Naive B cell (primary cell): ENCODE measurements around the gene P2RY6. TPM values are rescaled to one million over a fixed set of nuclear protein-coding genes. Genes with fewer than 3 reads are reported as not detected.

Experiments used
- ATAC-seq, 2 donors: fragments of 150-1000 bp; cut with Tn5 transposase; 2 replicates each; pipeline ENCODE4 v1.10.0; 2021; ENCODE audit warnings: low read depth in 2 of 2, mild to moderate bottlenecking in 2 of 2, moderate library complexity in 2 of 2
- DNase-seq: peaks from one replicate; pipeline ENCODE4 v3.0.0; 2022
- H3K27ac Mint-ChIP-seq, 6 donors: one replicate each; pipeline ENCODE4 v1.8.0; 2020 to 2022; ENCODE audit warnings: mild to moderate bottlenecking in 6 of 6, mixed read lengths in 6 of 6, moderate library complexity in 5 of 6, inconsistent platforms in 2 of 6
- H3K27me3 Mint-ChIP-seq, 3 donors: one replicate each; pipeline ENCODE4 v1.8.0; 2021 to 2022; ENCODE audit warnings: mixed read lengths in 3 of 3, mild to moderate bottlenecking in 1 of 3
- H3K36me3 Mint-ChIP-seq, 2 donors: one replicate each; pipeline ENCODE4 v1.8.0; 2020 to 2022; ENCODE audit warnings: mixed read lengths in 2 of 2, inconsistent platforms in 1 of 2, mild to moderate bottlenecking in 1 of 2
- H3K4me1 Mint-ChIP-seq, 3 donors: one replicate each; pipeline ENCODE4 v1.8.0; 2020 to 2022; ENCODE audit warnings: mixed read lengths in 3 of 3, inconsistent platforms in 1 of 3, mild to moderate bottlenecking in 1 of 3, moderate library complexity in 1 of 3
- H3K4me3 Mint-ChIP-seq, 8 donors: one replicate each; pipeline ENCODE4 v1.8.0; 2020 to 2022; ENCODE audit warnings: mild to moderate bottlenecking in 8 of 8, mixed read lengths in 8 of 8, moderate library complexity in 8 of 8, inconsistent platforms in 2 of 8
- H3K9me3 Mint-ChIP-seq, 7 donors: one replicate each; pipeline ENCODE4 v1.8.0; 2020 to 2022; ENCODE audit warnings: mixed read lengths in 7 of 7, mild to moderate bottlenecking in 5 of 7, inconsistent platforms in 2 of 7, moderate library complexity in 1 of 7
- polyA plus RNA-seq, 6 donors: library from polyadenylated mRNA; unstranded; fragments of 300-500 nt; fragmentation: Illumina TruSeq; gene quantifications; one replicate each; pipeline ENCODE4 v1.2.3, GENCODE V29; 2021; ENCODE audit warnings: low read depth in 6 of 6

The P2RY6 gene
- polyA plus RNA-seq, 6 donors from 2014 or later = not detected

- Mint-ChIP-seq H3K4me3 (peak overlapping the region in 6 of 8 donors; percentile 15 to 75 (median 50)), H3K27ac (no peak overlapping the region), H3K27me3 (peaks cover 13 to 27% (median 18%) of the 10 kb centered on the region in 3 donors), H3K4me1 (peaks cover 11 to 23% (median 17%) of the 10 kb centered on the region in 3 donors), H3K9me3 (no peaks in the 10 kb centered on the region), H3K36me3 (peaks cover 0 to 8% of the 10 kb centered on the region in 2 donors)
- DNase-seq (no peak), ATAC-seq (no peak)
These were observed 37.1 kb downstream of the P2RY6 start for GRCh38 chr11:73308961-73309919.

DNA sequence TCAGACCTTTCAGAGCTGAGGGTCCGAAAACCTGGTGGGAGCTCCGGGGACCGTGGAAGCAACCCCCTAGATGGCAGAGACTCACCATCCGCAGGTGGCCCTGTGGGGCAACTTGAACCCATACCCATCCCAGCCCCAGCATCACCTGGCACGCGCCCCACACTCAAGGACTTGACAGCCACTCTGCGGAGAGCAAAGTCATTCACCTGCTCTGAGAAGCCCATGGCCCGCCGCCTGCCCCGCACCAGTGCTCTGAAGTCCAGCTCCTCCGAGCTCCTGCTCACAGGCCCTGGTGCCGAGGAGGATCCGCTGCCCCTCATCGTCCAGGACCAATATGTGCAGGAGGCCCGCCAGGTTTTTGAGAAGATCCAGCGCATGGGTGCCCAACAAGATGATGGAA lies 37.9 kb downstream of the P2RY6 start:
- ATAC-seq (no peak), DNase-seq (no peak)
- Mint-ChIP-seq H3K4me3 (peak overlapping the region in 4 of 8 donors; percentile 33 to 58 (median 52)), H3K4me1 (peaks cover 11 to 26% (median 17%) of the 10 kb centered on the region in 3 donors), H3K27me3 (peaks cover 7 to 29% (median 18%) of the 10 kb centered on the region in 3 donors), H3K9me3 (no peaks in the 10 kb centered on the region), H3K36me3 (peaks cover 0 to 8% of the 10 kb centered on the region in 2 donors), H3K27ac (peak overlapping the region in 1 of 6 donors; percentile 22)

DNA sequence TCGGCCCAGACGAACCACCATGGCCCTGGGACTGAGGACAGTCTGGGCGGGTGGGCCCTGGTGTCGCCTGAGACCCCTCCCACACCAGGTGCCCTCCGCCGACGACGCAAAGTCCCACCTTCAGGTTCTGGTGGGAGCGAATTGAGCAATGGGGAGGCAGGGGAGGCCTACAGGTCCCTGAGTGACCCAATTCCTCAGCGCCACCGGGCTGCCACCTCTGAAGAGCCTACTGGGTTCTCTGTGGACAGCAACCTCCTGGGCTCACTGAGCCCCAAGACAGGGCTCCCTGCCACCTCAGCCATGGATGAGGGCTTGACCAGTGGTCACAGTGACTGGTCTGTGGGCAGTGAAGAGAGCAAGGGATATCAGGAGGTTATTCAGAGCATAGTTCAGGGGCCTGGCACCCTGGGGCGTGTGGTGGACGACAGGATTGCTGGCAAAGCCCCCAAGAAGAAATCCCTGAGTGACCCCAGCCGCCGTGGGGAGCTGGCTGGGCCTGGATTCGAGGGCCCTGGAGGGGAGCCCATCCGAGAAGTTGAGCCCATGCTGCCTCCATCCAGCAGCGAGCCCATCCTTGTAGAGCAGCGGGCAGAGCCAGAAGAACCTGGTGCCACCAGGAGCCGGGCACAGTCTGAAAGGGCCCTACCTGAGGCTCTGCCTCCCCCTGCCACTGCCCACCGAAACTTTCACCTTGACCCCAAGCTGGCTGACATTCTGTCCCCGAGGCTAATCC lies 38.7 kb downstream of the P2RY6 start:
- H3K27me3 Mint-ChIP-seq = peaks cover 7 to 21% (median 12%) of the 10 kb centered on the region in 3 donors
- peaks cover 8 to 26% (median 14%) of the 10 kb centered on the region in 3 donors for H3K4me1 Mint-ChIP-seq
- no peak overlapping the region for H3K27ac Mint-ChIP-seq
- peaks cover 0 to 8% of the 10 kb centered on the region in 2 donors for H3K36me3 Mint-ChIP-seq
- H3K9me3 Mint-ChIP-seq = no peaks in the 10 kb centered on the region
- peak overlapping the region in 1 of 8 donors; percentile 35 for H3K4me3 Mint-ChIP-seq
- DNase-seq (no peak), ATAC-seq (no peak)

DNA sequence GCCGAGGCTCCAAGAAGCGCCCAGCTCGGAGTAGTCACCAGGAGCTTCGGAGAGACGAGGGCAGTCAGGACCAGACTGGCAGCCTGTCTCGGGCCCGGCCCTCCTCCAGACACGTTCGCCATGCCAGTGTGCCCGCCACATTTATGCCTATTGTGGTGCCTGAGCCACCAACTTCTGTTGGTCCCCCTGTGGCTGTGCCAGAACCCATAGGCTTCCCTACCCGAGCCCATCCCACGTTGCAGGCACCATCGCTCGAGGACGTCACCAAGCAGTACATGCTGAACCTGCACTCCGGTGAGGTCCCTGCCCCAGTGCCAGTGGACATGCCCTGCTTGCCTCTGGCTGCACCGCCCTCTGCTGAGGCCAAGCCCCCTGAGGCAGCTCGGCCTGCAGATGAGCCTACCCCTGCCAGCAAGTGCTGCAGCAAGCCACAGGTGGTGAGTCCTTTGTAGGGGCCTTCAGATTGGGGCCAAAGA lies 39.3 kb downstream of the P2RY6 start:
- DNase-seq (no peak), ATAC-seq (no peak)
- H3K36me3 Mint-ChIP-seq = peaks cover 0 to 8% of the 10 kb centered on the region in 2 donors
- peaks cover 10 to 21% (median 12%) of the 10 kb centered on the region in 3 donors for H3K27me3 Mint-ChIP-seq
- H3K9me3 Mint-ChIP-seq = no peaks in the 10 kb centered on the region
- H3K4me3 Mint-ChIP-seq = no peak overlapping the region
- H3K27ac Mint-ChIP-seq = no peak overlapping the region
- peaks cover 8 to 23% (median 10%) of the 10 kb centered on the region in 3 donors for H3K4me1 Mint-ChIP-seq

- H3K9me3 Mint-ChIP-seq = no peaks in the 10 kb centered on the region
- H3K36me3 Mint-ChIP-seq = peaks cover 0 to 6% of the 10 kb centered on the region in 2 donors
- peaks cover 4 to 17% (median 5%) of the 10 kb centered on the region in 3 donors for H3K4me1 Mint-ChIP-seq
- peaks cover 7 to 19% (median 11%) of the 10 kb centered on the region in 3 donors for H3K27me3 Mint-ChIP-seq
- peak overlapping the region in 1 of 6 donors; percentile 18 for H3K27ac Mint-ChIP-seq
- ATAC-seq = no peak
- DNase-seq = no peak
- H3K4me3 Mint-ChIP-seq = peak overlapping the region in 1 of 8 donors; percentile 12
These were observed 39.9 kb downstream of the P2RY6 start for GRCh38 chr11:73312036-73312435.

GRCh38 chr11:73312851-73313327 lies 40.8 kb downstream of the P2RY6 start:
- no peaks in the 10 kb centered on the region for H3K36me3 Mint-ChIP-seq
- H3K27me3 Mint-ChIP-seq = peaks cover 0 to 14% (median 7%) of the 10 kb centered on the region in 3 donors
- H3K9me3 Mint-ChIP-seq = no peaks in the 10 kb centered on the region
- H3K4me1 Mint-ChIP-seq = peaks cover 0 to 12% (median 0%) of the 10 kb centered on the region in 3 donors
- H3K27ac Mint-ChIP-seq = no peak overlapping the region
- ATAC-seq (no peak), DNase-seq (no peak)
- H3K4me3 Mint-ChIP-seq = no peak overlapping the region

GRCh38 chr11:73313652-73314051 lies 41.5 kb downstream of the P2RY6 start:
- no peak overlapping the region for H3K27ac Mint-ChIP-seq

GRCh38 chr11:73314117-73314961 lies 42.2 kb downstream of the P2RY6 start:
- ATAC-seq (peak in 1 of 2 donors; percentile 16), DNase-seq (no peak)
- Mint-ChIP-seq H3K36me3 (no peaks in the 10 kb centered on the region), H3K9me3 (no peaks in the 10 kb centered on the region), H3K27ac (peak overlapping the region in 1 of 6 donors; percentile 8), H3K4me3 (no peak overlapping the region), H3K4me1 (peaks cover 0 to 12% (median 0%) of the 10 kb centered on the region in 3 donors), H3K27me3 (peaks cover 6 to 15% (median 9%) of the 10 kb centered on the region in 3 donors)

More at GRCh38 chr11:73313652-73314051, 41.5 kb downstream of the P2RY6 start:
- peaks cover 0 to 12% (median 0%) of the 10 kb centered on the region in 3 donors for H3K4me1 Mint-ChIP-seq
- ATAC-seq (peak in 1 of 2 donors; percentile 28), DNase-seq (no peak)
- no peaks in the 10 kb centered on the region for H3K36me3 Mint-ChIP-seq
- no peaks in the 10 kb centered on the region for H3K9me3 Mint-ChIP-seq
- peaks cover 0 to 14% (median 7%) of the 10 kb centered on the region in 3 donors for H3K27me3 Mint-ChIP-seq
- H3K4me3 Mint-ChIP-seq = no peak overlapping the region

DNA sequence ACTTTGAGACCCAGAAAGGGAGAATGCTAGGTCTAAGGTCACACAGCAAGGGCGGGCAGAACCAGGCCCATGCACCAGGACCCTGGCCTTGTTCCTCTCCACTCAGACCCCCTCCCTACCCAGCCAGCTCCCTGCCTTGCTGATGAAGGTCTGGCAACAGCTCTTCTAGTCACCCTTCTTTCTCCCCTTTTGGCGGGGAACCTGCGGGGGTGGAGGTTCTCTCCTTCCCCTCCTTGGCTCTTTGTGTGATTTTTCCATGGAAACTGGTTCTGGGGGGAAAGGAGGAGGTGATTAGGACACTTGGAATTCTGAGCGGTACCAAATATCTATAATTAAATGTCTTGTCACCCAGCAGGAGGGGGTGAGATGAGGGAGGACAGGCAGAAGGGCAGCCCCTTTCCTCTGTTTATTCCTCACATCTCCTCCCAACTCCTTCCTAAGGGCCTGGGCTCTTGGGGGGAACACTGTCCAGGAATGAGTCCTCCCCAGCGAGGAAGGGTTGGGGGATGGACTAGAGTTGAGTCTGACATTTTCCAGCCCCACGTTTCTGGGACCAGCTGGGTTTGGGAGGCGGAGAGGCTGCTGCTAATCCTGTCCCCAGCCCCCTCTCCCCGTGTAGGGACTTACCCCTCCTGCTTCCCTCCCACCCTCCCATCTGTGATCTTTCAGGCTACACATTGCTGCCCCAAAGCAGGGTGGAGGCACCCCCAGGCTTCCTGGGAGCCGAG lies 43.3 kb downstream of the P2RY6 start:
- H3K4me3 Mint-ChIP-seq = no peak overlapping the region
- DNase-seq (no peak), ATAC-seq (no peak)
- no peaks in the 10 kb centered on the region for H3K36me3 Mint-ChIP-seq
- no peaks in the 10 kb centered on the region for H3K9me3 Mint-ChIP-seq
- H3K4me1 Mint-ChIP-seq = peaks cover 0 to 12% (median 0%) of the 10 kb centered on the region in 3 donors
- H3K27me3 Mint-ChIP-seq = peaks cover 8 to 16% (median 12%) of the 10 kb centered on the region in 3 donors
- H3K27ac Mint-ChIP-seq = no peak overlapping the region

DNA sequence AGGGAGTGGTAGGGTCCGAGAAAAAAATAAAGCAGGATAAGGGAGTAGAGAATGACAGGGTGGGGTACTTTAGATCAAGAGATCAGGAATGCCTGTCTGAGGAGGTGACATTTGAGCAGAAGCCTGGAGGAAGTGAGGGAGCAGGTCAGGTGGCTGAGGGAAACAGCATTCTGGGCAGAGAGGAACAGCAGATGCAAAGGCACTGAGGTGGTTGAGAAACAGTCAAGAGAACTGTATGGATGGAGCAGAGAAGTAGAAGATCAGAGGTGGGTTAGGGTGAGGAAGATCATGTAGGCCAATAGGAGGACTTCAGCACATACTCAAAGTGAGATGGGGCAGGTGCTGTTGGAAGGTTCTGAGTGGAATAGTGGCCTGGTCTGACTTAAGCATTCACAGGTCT lies 44.3 kb downstream of the P2RY6 start:
- Mint-ChIP-seq H3K27me3 (peaks cover 8 to 16% (median 16%) of the 10 kb centered on the region in 3 donors), H3K4me1 (peaks cover under 1 to 15% (median 5%) of the 10 kb centered on the region in 3 donors), H3K4me3 (no peak overlapping the region), H3K9me3 (no peaks in the 10 kb centered on the region), H3K36me3 (no peaks in the 10 kb centered on the region), H3K27ac (peak overlapping the region in 1 of 6 donors; percentile 49)
- DNase-seq (no peak), ATAC-seq (no peak)

DNA sequence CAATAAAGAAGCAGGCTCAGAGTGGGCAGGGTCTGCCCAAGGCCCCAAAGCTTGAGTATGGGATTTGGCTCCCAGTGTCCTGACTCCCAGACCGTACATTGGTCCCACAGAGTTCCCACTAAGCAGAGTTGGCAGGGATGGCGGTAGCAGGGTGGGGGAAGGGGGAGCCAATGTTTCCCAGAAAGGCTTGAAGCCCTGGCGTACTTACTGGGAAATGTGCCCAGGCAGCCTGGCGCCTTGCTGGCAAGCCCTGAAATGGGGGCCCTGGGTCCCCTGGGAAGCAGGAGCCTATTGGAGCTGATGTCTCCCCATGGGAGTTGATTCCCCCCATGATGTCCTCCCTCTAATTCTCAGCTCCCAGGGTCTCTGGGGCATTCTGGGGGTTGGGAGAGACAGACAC lies 45.2 kb downstream of the P2RY6 start:
- H3K4me3 Mint-ChIP-seq = no peak overlapping the region
- ATAC-seq (no peak), DNase-seq (no peak)
- H3K4me1 Mint-ChIP-seq = peaks cover 9 to 24% (median 15%) of the 10 kb centered on the region in 3 donors
- H3K9me3 Mint-ChIP-seq = no peaks in the 10 kb centered on the region
- peaks cover 9 to 25% (median 19%) of the 10 kb centered on the region in 3 donors for H3K27me3 Mint-ChIP-seq
- H3K27ac Mint-ChIP-seq = peak overlapping the region in 1 of 6 donors; percentile 89
- no peaks in the 10 kb centered on the region for H3K36me3 Mint-ChIP-seq

- ATAC-seq (no peak), DNase-seq (no peak)
- peaks cover 14 to 29% (median 21%) of the 10 kb centered on the region in 3 donors for H3K27me3 Mint-ChIP-seq
- no peaks in the 10 kb centered on the region for H3K9me3 Mint-ChIP-seq
- peaks cover 13 to 28% (median 19%) of the 10 kb centered on the region in 3 donors for H3K4me1 Mint-ChIP-seq
- H3K4me3 Mint-ChIP-seq = no peak overlapping the region
- H3K36me3 Mint-ChIP-seq = no peaks in the 10 kb centered on the region
- H3K27ac Mint-ChIP-seq = no peak overlapping the region
These were observed 45.7 kb downstream of the P2RY6 start for GRCh38 chr11:73317803-73318202.
